NCI-H82 (cell line): ENCODE results near the gene PRAMEF13.
"Not testable (repeated sequence)": the region's sequence is repeated elsewhere in the genome, so short reads cannot be mapped to it uniquely, and the experiment has no call there.

Source experiments
- DNase-seq: peaks from one replicate; lab custom pipeline; 2025; lab: John Stamatoyannopoulos, UW

PRAMEF13 gene

GRCh38 chr1:13171548-13171947 lies 29.7 kb downstream of the PRAMEF13 start, which contains the start of gene PRAMEF9:
PRAMEF9 (plus strand) TSS chr1:13171848; CDS start chr1:13175281, 3,433 bp downstream.
- DNase-seq = not testable (repeated sequence)

- not testable (repeated sequence) for DNase-seq
Observed at GRCh38 chr1:13165531-13165930, 35.7 kb downstream of the PRAMEF13 start, which contains the start of gene HNRNPCL4. HNRNPCL4 (minus strand) TSS chr1:13165631; CDS start chr1:13165467, 164 bp downstream.

DNA sequence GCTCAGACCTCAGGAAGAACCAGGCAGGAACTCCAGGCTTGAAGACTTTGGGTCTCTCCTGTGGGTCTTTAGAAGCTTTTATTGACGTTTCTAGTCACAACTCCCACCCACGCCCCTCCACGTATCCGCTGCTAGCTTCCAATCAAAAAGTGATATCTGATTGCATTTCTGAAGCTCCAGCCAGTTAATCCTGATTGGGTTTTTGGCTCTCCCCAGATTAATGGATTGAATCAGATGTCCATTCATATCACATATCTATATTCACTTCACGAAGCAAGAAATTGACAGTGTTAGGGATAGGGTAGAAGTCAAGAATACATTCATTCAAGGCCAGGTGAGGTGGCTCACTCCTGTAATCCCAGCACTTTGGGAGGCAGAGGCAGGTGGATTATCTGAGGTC lies 45.3 kb downstream of the PRAMEF13 start, which contains the start of gene PRAMEF26:
TSS of gene PRAMEF26 (minus strand) at position 101 of the 400 bp plus-strand sequence. CDS start 2,914 bp downstream, outside the sequence.
- DNase-seq = not testable (repeated sequence)
